T-helper 1 cell (primary cell): ENCODE measurements around the gene ADGRV1.

Source experiments
- DNase-seq, 5 donors: peaks; one replicate each; pipeline ENCODE4 v3.0.0-alpha.2; 2012 to 2020

Gene ADGRV1

GRCh38 chr5:91123291-91123690 lies 564.7 kb downstream of the ADGRV1 start:
- no peak for DNase-seq

GRCh38 chr5:91123901-91124300 lies 565.3 kb downstream of the ADGRV1 start:
- DNase-seq, result no peak

- DNase-seq, result no peak
Observed at GRCh38 chr5:91125916-91126315, 567.3 kb downstream of the ADGRV1 start.

- no peak for DNase-seq
Observed at GRCh38 chr5:91126448-91126847, 567.9 kb downstream of the ADGRV1 start.

- DNase-seq, result no peak
Observed at GRCh38 chr5:91126888-91127287, 568.3 kb downstream of the ADGRV1 start.

- no peak for DNase-seq
Observed at GRCh38 chr5:91127456-91128081, 569.0 kb downstream of the ADGRV1 start.

- DNase-seq, result no peak
Observed at GRCh38 chr5:91128604-91129003, 570.0 kb downstream of the ADGRV1 start.

GRCh38 chr5:91129748-91130147 lies 571.2 kb downstream of the ADGRV1 start:
- DNase-seq, result no peak

GRCh38 chr5:91130759-91131158 lies 572.2 kb downstream of the ADGRV1 start:
- DNase-seq, result no peak

- DNase-seq, result no peak
Observed at GRCh38 chr5:91132550-91132949, 574.0 kb downstream of the ADGRV1 start.

- DNase-seq, result no peak
Observed at GRCh38 chr5:91133183-91133582, 574.6 kb downstream of the ADGRV1 start.

GRCh38 chr5:91135475-91136248 lies 577.1 kb downstream of the ADGRV1 start:
- DNase-seq, result no peak

GRCh38 chr5:91136271-91136670 lies 577.7 kb downstream of the ADGRV1 start:
- no peak for DNase-seq

GRCh38 chr5:91137647-91138046 lies 579.0 kb downstream of the ADGRV1 start:
- no peak for DNase-seq

GRCh38 chr5:91139572-91140200 lies 581.1 kb downstream of the ADGRV1 start:
- no peak for DNase-seq

- no peak for DNase-seq
Observed at GRCh38 chr5:91140657-91141056, 582.1 kb downstream of the ADGRV1 start.

GRCh38 chr5:91141642-91142041 lies 583.0 kb downstream of the ADGRV1 start:
- no peak for DNase-seq

GRCh38 chr5:91142386-91142785 lies 583.8 kb downstream of the ADGRV1 start:
- DNase-seq, result no peak

GRCh38 chr5:91142819-91143218 lies 584.2 kb downstream of the ADGRV1 start:
- no peak for DNase-seq

- DNase-seq, result no peak
Observed at GRCh38 chr5:91143840-91144239, 585.2 kb downstream of the ADGRV1 start.

GRCh38 chr5:91144491-91145332 lies 586.1 kb downstream of the ADGRV1 start:
- no peak for DNase-seq

GRCh38 chr5:91145333-91145620 lies 586.7 kb downstream of the ADGRV1 start:
- no peak for DNase-seq

GRCh38 chr5:91146230-91146629 lies 587.6 kb downstream of the ADGRV1 start:
- no peak for DNase-seq
